WTC11 (cell line): ENCODE data around the gene ADAM8. TPM values are rescaled to one million over a fixed set of nuclear protein-coding genes. Genes with fewer than 3 reads are reported as not detected.

ENCODE experiments used
- ATAC-seq: fragments of 200-7000 bp; cut with Tn5 transposase; 2 replicates; pipeline ENCODE4 v1.10.0; 2021; ENCODE audit warnings: mild to moderate bottlenecking, moderate library complexity
- CTCF ChIA-PET: fragments of 300-600 bp; sonication (Branson Sonifier 250); formaldehyde crosslinking; loops from one replicate; lab custom pipeline; 2021; ENCODE audit warnings: antibody characterized with exemption; lab: Charles Lee
- POLR2A ChIA-PET: fragments of 350-600 bp; sonication (Branson Sonifier 250); formaldehyde crosslinking; loops from one replicate; lab custom pipeline; 2021; ENCODE audit warnings: antibody characterized with exemption; lab: Charles Lee
- DNase-seq: peaks from one replicate; pipeline ENCODE4 v3.0.0; 2021; ENCODE audit warnings: low spot score
- H3K27ac Mint-ChIP-seq: 2 replicates; pipeline ENCODE4 v1.8.0; 2021; ENCODE audit warnings: mixed read lengths
- H3K27me3 Mint-ChIP-seq: 2 replicates; pipeline ENCODE4 v1.8.0; 2021; ENCODE audit warnings: low read depth, mild to moderate bottlenecking, moderate library complexity, mixed read lengths
- H3K36me3 Mint-ChIP-seq: 2 replicates; pipeline ENCODE4 v1.8.0; 2021; ENCODE audit warnings: mixed read lengths
- H3K4me1 Mint-ChIP-seq: 2 replicates; pipeline ENCODE4 v1.8.0; 2022; ENCODE audit warnings: mixed read lengths
- H3K4me3 Mint-ChIP-seq: 2 replicates; pipeline ENCODE4 v1.8.0; 2021; ENCODE audit warnings: mild to moderate bottlenecking, moderate library complexity, mixed read lengths
- H3K9me3 Mint-ChIP-seq: 2 replicates; pipeline ENCODE4 v1.8.0; 2021; ENCODE audit warnings: mixed read lengths
- AFF4 ChIP-seq: sonication (generic); formaldehyde crosslinking; IDR thresholded peaks from 2 replicates; pipeline ENCODE4 v1.8.1; 2023; ENCODE audit warnings: mild to moderate bottlenecking, missing genetic modification reagents, borderline replicate concordance
- ERG ChIP-seq: fragments of 250-450 bp; sonication (Bioruptor Pico); IDR thresholded peaks from 2 replicates; pipeline ENCODE4 v1.8.0; 2021; ENCODE audit warnings: mild to moderate bottlenecking
- GTF2I ChIP-seq: fragments of 250-450 bp; sonication (Bioruptor Pico); conservative IDR thresholded peaks from 2 replicates; pipeline ENCODE4 v1.4.0; 2021; ENCODE audit warnings: mild to moderate bottlenecking
- HMGXB4 ChIP-seq: sonication (generic); formaldehyde crosslinking; IDR thresholded peaks from 2 replicates; pipeline ENCODE4 v1.8.1; 2023; ENCODE audit warnings: mild to moderate bottlenecking, moderate library complexity, missing genetic modification reagents
- JUN ChIP-seq: sonication (generic); formaldehyde crosslinking; IDR thresholded peaks from 2 replicates; pipeline ENCODE4 v1.8.0; 2023; ENCODE audit warnings: mild to moderate bottlenecking, missing genetic modification reagents
- NFYB ChIP-seq: sonication (generic); formaldehyde crosslinking; conservative IDR thresholded peaks from 2 replicates; pipeline ENCODE4 v1.8.0; 2022; ENCODE audit warnings: low read depth, missing genetic modification reagents
- SMAD3 ChIP-seq: sonication (generic); formaldehyde crosslinking; IDR thresholded peaks from 2 replicates; pipeline ENCODE4 v1.8.0; 2022; ENCODE audit warnings: missing genetic modification reagents, mild to moderate bottlenecking, borderline replicate concordance
- ZBTB21 ChIP-seq: sonication (generic); formaldehyde crosslinking; IDR thresholded peaks from 2 replicates; pipeline ENCODE4 v1.8.1; 2023; ENCODE audit warnings: mild to moderate bottlenecking, missing genetic modification reagents, borderline replicate concordance
- ZNF396 ChIP-seq: fragments of 250-450 bp; sonication (Bioruptor Pico); IDR thresholded peaks from 2 replicates; pipeline ENCODE4 v1.8.0; 2021; ENCODE audit warnings: mild to moderate bottlenecking, moderate library complexity, borderline replicate concordance
- total RNA-seq: library from RNA; stranded (reverse); gene quantifications from 3 replicates; pipeline ENCODE4 v1.2.3, GENCODE V29; 2021

Gene ADAM8
- total RNA-seq, 1 experiment from 2014 or later, result 7.2 TPM

- TF ChIP-seq GTF2I (peak; percentile 71; the same call in 1 of the 2 replicates), NFYB (CRISPR knock-in tag) (no peak), ZNF396 (CRISPR knock-in tag) (no peak), ERG (CRISPR knock-in tag) (no peak), AFF4 (CRISPR knock-in tag) (no peak), HMGXB4 (CRISPR knock-in tag) (no peak), SMAD3 (CRISPR knock-in tag) (no peak)
- Mint-ChIP-seq H3K36me3 (peaks cover 11% of the 10 kb centered on the region), H3K27me3 (no peaks in the 10 kb centered on the region), H3K4me1 (peaks cover 40% of the 10 kb centered on the region), H3K27ac (no peak overlapping the region), H3K9me3 (no peaks in the 10 kb centered on the region), H3K4me3 (no peak overlapping the region)
- ChIA-PET POLR2A (no interaction called here), CTCF (interaction anchor here (1.1 to 4.1 kb wide), 12 partner anchors 12 to 118 kb away, joined by 3 to 61 read pairs (median 6); partner anchors contain the start of gene ADAM8)
- DNase-seq (no peak), ATAC-seq (no peak)
Measured at GRCh38 chr10:133245439-133246235, 31.0 kb downstream of the ADAM8 start.

GRCh38 chr10:133243593-133243992, 33.1 kb downstream of the ADAM8 start:
- ATAC-seq (no peak), DNase-seq (no peak)
- POLR2A ChIA-PET, result no interaction called here

More at GRCh38 chr10:133243593-133243992, 33.1 kb downstream of the ADAM8 start:
- CTCF ChIA-PET, result no interaction called here
- Mint-ChIP-seq H3K36me3 (peaks cover 11% of the 10 kb centered on the region), H3K4me1 (peaks cover 49% of the 10 kb centered on the region), H3K9me3 (no peaks in the 10 kb centered on the region), H3K4me3 (no peak overlapping the region), H3K27ac (no peak overlapping the region), H3K27me3 (peaks cover 9% of the 10 kb centered on the region)
- no peak for TF ChIP-seq HMGXB4 (CRISPR knock-in tag)
- TF ChIP-seq ZBTB21 (CRISPR knock-in tag), result no peak
- no peak for TF ChIP-seq JUN (CRISPR knock-in tag)
